Upper lobe of left lung (tissue), 6 donors: ENCODE measurements around the gene YPEL1. TPM values are rescaled to one million over a fixed set of nuclear protein-coding genes. Genes with fewer than 3 reads are reported as not detected.
A peak's percentile ranks its signal among the peaks of the same experiment; 100 is the strongest.
"Not testable (repeated sequence)": the region's sequence is repeated elsewhere in the genome, so short reads cannot be mapped to it uniquely, and the experiment has no call there.

Source experiments
- ATAC-seq, 2 donors: fragments of 200-7000 bp; cut with Tn5 transposase; one replicate each; pipeline ENCODE4 v1.9.1; 2022; ENCODE audit warnings: mild to moderate bottlenecking in 2 of 2, moderate library complexity in 2 of 2; ENCODE audit not compliant: low FRiP score in 2 of 2
- DNase-seq, 2 donors: peaks; one replicate each; pipeline ENCODE4 v3.0.0-alpha.2; 2019 to 2020
- H3K27ac ChIP-seq, 4 donors: fragments of 200-600 bp; sonication (generic); one replicate each; pipeline ENCODE4 v1.5.1; 2016 to 2019
- H3K27me3 ChIP-seq, 4 donors: fragments of 200-600 bp; sonication (generic); one replicate each; pipeline ENCODE4 v1.5.1; 2017 to 2019
- H3K36me3 ChIP-seq, 4 donors: fragments of 200-600 bp; sonication (generic); one replicate each; pipeline ENCODE4 v1.5.1; 2016 to 2019
- H3K4me1 ChIP-seq, 4 donors: fragments of 200-600 bp; sonication (generic); one replicate each; pipeline ENCODE4 v1.5.1; 2018 to 2019
- H3K4me3 ChIP-seq, 4 donors: fragments of 200-600 bp; sonication (generic); one replicate each; pipeline ENCODE4 v1.5.1; 2017 to 2019; ENCODE audit warnings: mild to moderate bottlenecking in 2 of 4, moderate library complexity in 1 of 4
- H3K9me3 ChIP-seq, 4 donors: fragments of 200-600 bp; sonication (generic); one replicate each; pipeline ENCODE4 v1.5.1; 2018 to 2019
- CTCF ChIP-seq, 6 experiments: fragments of 450-650 bp in 4 of 6; fragments of 200-600 bp in 2 of 6; sonication (generic) in 2 of 6; IDR thresholded peaks; one replicate each; pipeline ENCODE4 v1.5.1; 2016 to 2019; ENCODE audit warnings: antibody characterized with exemption in 6 of 6
- EP300 ChIP-seq, 4 donors: sonication (generic); formaldehyde crosslinking; IDR thresholded peaks; one replicate each; pipeline ENCODE4 v1.5.1; 2017; ENCODE audit warnings: antibody characterized with exemption in 4 of 4, control low read depth in 2 of 4
- POLR2A ChIP-seq, 4 donors: fragments of 450-650 bp; IDR thresholded peaks; one replicate each; pipeline ENCODE4 v1.5.1; 2016 to 2017; ENCODE audit warnings: antibody characterized with exemption in 4 of 4, mild to moderate bottlenecking in 2 of 4
- POLR2AphosphoS5 ChIP-seq, 2 donors: sonication (generic); formaldehyde crosslinking; IDR thresholded peaks; one replicate each; pipeline ENCODE4 v1.5.1; 2017; ENCODE audit warnings: antibody characterized with exemption in 2 of 2
- WGBS, 2 donors: methylation state at CpG; one replicate each; pipeline ENCODE4 v1.1.5; 2017 to 2018; 5-methylcytosine and 5-hydroxymethylcytosine counted together
- total RNA-seq, 6 donors: library from RNA; depleted of rRNA in 4 of 6; stranded (reverse); fragments of >200 nt in 4 of 6; gene quantifications; one replicate each; pipeline versions ENCODE4 v1.1.0 to v1.2.1, GENCODE V29; 2016 to 2021
- donor health status: DM: no; HTN: no; CAD: no; lungs with moderate emphysema.
- donor health status: DM: no; HTN: yes; CAD: no; lungs with severe emphysema.

Gene YPEL1
- total RNA-seq, 6 donors from 2014 or later, result 4.4 to 11.6 (median 7.4) TPM

- H3K9me3 ChIP-seq, result no peaks in the 10 kb centered on the region
- ATAC-seq (no peak), DNase-seq (no peak)
- no peak for TF ChIP-seq CTCF (IDR thresholded peaks at IDR 0.05)
- TF ChIP-seq EP300 (IDR thresholded peaks at IDR 0.05), result no peak
- no peak for TF ChIP-seq POLR2AphosphoS5 (IDR thresholded peaks at IDR 0.05)
- no peak for TF ChIP-seq POLR2A (IDR thresholded peaks at IDR 0.05)
- H3K27ac ChIP-seq, result no peak overlapping the region
- peaks cover 0 to under 1% (median 0%) of the 10 kb centered on the region in 4 donors for H3K4me1 ChIP-seq
- WGBS, 2 donors, result 72 to 75% methylated on average over 4 of the region's 4 CpGs
- H3K4me3 ChIP-seq, result no peak overlapping the region
- H3K27me3 ChIP-seq, result no peaks in the 10 kb centered on the region
- H3K36me3 ChIP-seq, result no peaks in the 10 kb centered on the region
These were observed 17.1 kb downstream of the YPEL1 start for GRCh38 chr22:21718499-21718898.

GRCh38 chr22:21716395-21717122 lies 19.0 kb downstream of the YPEL1 start:
- H3K36me3 ChIP-seq, H3K27ac ChIP-seq, ATAC-seq, H3K4me3 ChIP-seq, DNase-seq, H3K27me3 ChIP-seq, H3K4me1 ChIP-seq, H3K9me3 ChIP-seq: not testable (repeated sequence)
- WGBS, 2 donors, result 92 to 94% methylated on average over 14 to 15 of the region's 15 CpGs

GRCh38 chr22:21714786-21715185 lies 20.8 kb downstream of the YPEL1 start:
- no peaks in the 10 kb centered on the region for H3K27me3 ChIP-seq
- ATAC-seq, result no peak
- no peak overlapping the region for H3K4me3 ChIP-seq
- no peak for DNase-seq
- peaks cover 0 to 5% (median 0%) of the 10 kb centered on the region in 4 donors for H3K36me3 ChIP-seq
- no peak overlapping the region for H3K27ac ChIP-seq
- no peak for TF ChIP-seq POLR2A (IDR thresholded peaks at IDR 0.05)
- TF ChIP-seq CTCF (IDR thresholded peaks at IDR 0.05), result no peak
- no peak for TF ChIP-seq POLR2AphosphoS5 (IDR thresholded peaks at IDR 0.05)
- no peak for TF ChIP-seq EP300 (IDR thresholded peaks at IDR 0.05)
- peaks cover 0 to 9% (median 5%) of the 10 kb centered on the region in 4 donors for H3K4me1 ChIP-seq
- no peaks in the 10 kb centered on the region for H3K9me3 ChIP-seq
- WGBS, 2 donors, result 81 to 84% methylated on average over 3 of the region's 3 CpGs

GRCh38 chr22:21714059-21714770 lies 21.4 kb downstream of the YPEL1 start:
- no peak for TF ChIP-seq EP300 (IDR thresholded peaks at IDR 0.05)
- TF ChIP-seq POLR2A (IDR thresholded peaks at IDR 0.05), result no peak
- TF ChIP-seq CTCF (IDR thresholded peaks at IDR 0.05), result no peak
- no peak for TF ChIP-seq POLR2AphosphoS5 (IDR thresholded peaks at IDR 0.05)
- ATAC-seq, result peak in 1 of 2 donors; percentile 20

DNA sequence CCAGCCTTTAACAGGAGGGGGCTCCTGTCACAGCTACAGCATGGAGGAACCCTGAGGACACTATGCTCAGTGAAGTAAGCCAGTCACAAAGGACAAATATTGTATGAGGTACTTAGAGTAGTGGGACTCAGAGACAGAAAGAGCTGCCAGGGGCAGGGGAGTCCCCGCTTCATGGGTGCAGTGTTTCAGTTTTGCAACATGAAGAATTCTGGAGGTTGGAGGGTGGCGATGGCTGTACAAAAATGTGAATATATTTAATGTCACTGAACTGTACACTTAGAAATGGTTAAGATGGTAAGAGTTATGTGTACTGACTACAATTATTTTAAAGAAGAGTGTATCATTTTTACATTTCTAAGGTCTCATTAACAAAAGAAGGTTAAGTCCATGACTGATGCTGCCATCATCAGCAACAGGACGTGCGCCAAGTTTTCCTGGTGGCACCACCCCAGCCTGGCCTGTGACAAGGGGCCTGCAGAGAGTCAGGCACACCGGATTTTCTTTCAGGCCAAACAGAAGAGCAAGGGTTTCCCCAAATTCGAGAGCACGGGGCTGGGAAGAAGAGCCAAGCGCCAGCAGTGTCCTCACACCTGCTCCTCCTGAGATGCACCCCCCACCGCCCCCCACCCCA lies 22.1 kb downstream of the YPEL1 start:
- Histone ChIP-seq H3K27ac (no peak overlapping the region), H3K4me1 (peaks cover 0 to 9% (median 5%) of the 10 kb centered on the region in 4 donors), H3K27me3 (no peaks in the 10 kb centered on the region), H3K9me3 (no peaks in the 10 kb centered on the region), H3K4me3 (no peak overlapping the region), H3K36me3 (peaks cover 0 to 5% (median 0%) of the 10 kb centered on the region in 4 donors)
- TF ChIP-seq POLR2A (IDR thresholded peaks at IDR 0.05) (no peak), POLR2AphosphoS5 (IDR thresholded peaks at IDR 0.05) (no peak), EP300 (IDR thresholded peaks at IDR 0.05) (no peak), CTCF (IDR thresholded peaks at IDR 0.05) (peak in 2 of 6 experiments; percentile 4 to 28)
- ATAC-seq, result no peak
- WGBS, 2 donors, result 69 to 78% methylated on average over 4 to 9 of the region's 9 CpGs
- no peak for DNase-seq

More at GRCh38 chr22:21714059-21714770, 21.4 kb downstream of the YPEL1 start:
- Histone ChIP-seq H3K27ac (no peak overlapping the region), H3K9me3 (no peaks in the 10 kb centered on the region), H3K27me3 (no peaks in the 10 kb centered on the region), H3K36me3 (peaks cover 0 to 5% (median 0%) of the 10 kb centered on the region in 4 donors), H3K4me1 (peaks cover 0 to 9% (median 5%) of the 10 kb centered on the region in 4 donors), H3K4me3 (no peak overlapping the region)
- peak in 1 of 2 donors; percentile 71 for DNase-seq
- WGBS, 2 donors, result 90 to 92% methylated on average over 26 to 32 of the region's 32 CpGs
